GM19468 (cell line): ENCODE measurements around the gene TRRAP.
A peak's percentile ranks its signal among the peaks of the same experiment; 100 is the strongest.
"Not testable (repeated sequence)": the region's sequence is repeated elsewhere in the genome, so short reads cannot be mapped to it uniquely, and the experiment has no call there.

Experiments used
- ATAC-seq: cut with Tn5 transposase; IDR thresholded peaks from one replicate; pipeline ENCODE4 v1.9.1; 2021; ENCODE audit warnings: mild to moderate bottlenecking, moderate library complexity, moderate number of reproducible peaks; ENCODE audit not compliant: unreplicated experiment; ENCODE audit errors: extremely low read depth

TRRAP gene

GRCh38 chr7:98864731-98865453 is 13.4 kb upstream of the TRRAP start:
- ATAC-seq: no peak

GRCh38 chr7:98866351-98866750 is 12.0 kb upstream of the TRRAP start:
- ATAC-seq: no peak

GRCh38 chr7:98866765-98867164 is 11.6 kb upstream of the TRRAP start:
- no peak for ATAC-seq

- no peak for ATAC-seq
These were observed 9.9 kb upstream of the TRRAP start for GRCh38 chr7:98868450-98868849.

DNA sequence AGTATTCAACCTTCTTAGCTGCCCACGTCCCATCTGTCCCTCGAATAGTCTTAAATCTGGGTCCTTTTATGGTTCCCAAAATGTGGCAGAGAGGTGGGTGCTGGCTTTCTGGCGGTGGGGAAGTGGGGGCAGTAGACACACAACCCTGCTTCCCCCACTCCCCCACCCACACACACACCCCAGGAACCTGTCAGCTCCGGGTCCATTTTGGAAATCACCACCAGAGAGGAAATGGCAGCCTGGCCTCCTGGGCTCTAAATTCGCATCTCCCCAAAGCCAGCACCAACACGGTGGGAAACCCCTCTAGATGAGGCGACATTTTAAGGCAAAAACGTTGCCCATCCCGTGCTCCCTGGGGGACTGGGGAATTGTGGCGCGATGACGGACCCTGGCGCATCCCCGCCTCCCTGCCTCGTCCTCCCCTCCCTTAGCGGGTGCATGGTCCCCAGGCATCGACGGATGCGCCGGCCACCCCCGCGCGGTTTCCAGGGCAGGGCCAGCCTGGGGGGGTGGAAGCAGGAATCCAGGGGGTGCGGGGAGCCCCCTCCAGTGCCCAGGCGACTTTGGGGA is 9.2 kb upstream of the TRRAP start:
- no peak for ATAC-seq

DNA sequence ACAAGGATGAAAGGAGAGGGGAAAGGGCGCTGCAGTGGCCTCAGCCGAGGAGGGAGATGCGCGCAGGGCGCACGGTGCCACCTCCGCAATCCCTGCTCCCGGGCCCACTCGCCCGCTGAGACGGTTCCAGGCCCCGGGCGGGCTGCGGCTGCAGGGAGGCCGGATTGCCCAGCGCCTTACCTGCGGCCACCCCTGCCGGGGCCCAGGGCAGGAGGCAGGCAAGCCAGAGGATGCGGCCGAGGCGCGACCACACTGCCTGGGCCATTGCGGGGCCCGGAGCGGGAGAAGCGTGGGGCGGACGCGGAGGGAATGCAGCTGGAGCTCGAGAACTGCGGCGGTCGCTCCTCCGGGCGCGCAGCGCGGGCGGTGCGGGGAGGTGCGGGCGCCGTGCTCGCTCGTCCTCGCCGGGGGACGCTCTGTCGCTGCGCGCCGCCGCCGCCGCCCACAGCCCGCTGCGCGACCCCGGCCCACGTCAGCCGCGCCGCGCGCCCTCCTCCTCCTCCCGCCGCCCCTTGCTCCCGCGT is 8.7 kb upstream of the TRRAP start, which contains the start of gene TMEM130:
Gene TMEM130 (minus strand): TSS at position 418 of the 524 bp plus-strand sequence. CDS start 153 bp downstream, at position 265.
- ATAC-seq: no peak

DNA sequence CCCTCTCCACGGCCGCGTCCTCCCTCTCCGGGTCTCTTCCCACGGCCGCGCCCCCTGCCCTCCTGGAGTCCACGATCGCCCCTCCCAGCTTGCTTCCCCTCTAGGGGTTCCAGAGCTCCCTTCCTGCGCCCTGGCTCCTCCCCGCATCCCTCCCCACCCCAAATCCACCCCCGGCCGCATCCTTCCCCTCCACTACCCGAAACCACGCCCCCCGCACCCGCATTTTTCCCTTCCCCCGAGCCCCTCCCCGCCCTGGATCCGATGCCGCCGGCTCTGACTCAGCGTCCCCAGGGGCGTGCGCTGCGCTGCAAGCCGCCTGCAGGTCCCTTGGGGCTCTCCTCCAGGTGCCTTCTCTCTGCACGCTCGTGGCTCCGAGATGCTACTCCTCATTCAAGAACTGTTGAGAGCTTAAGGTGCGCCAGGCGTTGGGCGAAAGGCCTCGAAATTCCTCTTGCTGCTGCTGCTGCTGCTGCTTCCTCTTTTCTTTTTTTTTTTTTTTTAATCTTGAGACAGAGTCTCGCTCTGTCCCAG is 8.1 kb upstream of the TRRAP start:
- ATAC-seq: no peak

DNA sequence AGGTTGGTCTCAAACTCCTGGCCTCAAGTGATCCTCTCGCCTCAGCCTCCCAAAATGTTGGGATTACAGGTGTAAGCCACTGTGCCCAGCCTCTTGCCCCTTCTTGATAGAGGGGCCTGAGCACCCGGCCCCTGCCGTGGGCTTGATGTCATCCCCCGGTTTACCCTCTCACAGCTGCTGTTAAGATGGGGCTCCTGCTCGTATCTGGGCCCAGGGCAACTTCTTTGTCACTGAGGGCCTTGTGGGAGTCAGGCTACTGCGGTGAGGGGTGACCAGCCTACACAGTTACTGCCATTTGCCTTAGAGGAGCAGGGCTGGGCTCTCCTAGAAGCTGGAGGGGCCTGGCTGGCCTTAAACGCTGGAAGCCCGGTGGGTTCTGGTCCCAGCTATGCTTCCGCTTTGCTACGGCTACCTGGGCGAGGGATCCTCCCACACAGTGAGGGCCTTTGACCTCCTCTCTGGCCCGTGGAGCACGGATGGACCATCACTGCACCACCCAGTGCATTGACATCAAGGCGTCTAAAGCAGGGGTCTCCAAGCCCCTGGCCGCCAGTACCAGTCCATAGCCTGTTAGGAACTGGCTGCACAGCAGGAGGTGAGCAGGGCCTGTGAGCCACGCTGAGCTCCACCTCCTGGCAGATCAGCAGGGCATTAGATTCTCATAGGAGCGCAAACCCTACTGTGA is 7.4 kb upstream of the TRRAP start:
- ATAC-seq: no peak

- ATAC-seq: no peak
These were observed 5.9 kb upstream of the TRRAP start for GRCh38 chr7:98872328-98872924.

DNA sequence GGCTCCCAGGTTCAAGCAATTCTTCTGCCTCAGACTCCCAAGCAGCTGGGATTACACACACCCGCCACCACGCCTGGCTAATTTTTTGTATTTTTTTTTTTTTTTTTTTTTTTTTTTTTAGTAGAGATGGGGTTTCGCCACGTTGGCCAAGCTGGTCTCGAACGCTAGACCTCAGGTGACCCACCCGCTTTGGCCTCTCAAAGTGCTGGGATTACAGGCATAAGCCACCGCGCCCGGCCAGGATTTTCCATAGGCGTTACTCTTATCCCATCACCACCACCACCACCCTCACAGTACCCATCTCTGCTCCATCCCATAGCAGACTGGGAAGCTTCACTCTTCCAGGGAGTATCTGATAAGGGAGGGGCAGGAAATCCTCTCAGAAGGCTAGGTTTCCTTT is 4.7 kb upstream of the TRRAP start:
- not testable (repeated sequence) for ATAC-seq

GRCh38 chr7:98874942-98875341 is 3.4 kb upstream of the TRRAP start:
- no peak for ATAC-seq

GRCh38 chr7:98875501-98875900 is 2.8 kb upstream of the TRRAP start:
- no peak for ATAC-seq

- no peak for ATAC-seq
These were observed 1.2 kb upstream of the TRRAP start for GRCh38 chr7:98877146-98877545.

DNA sequence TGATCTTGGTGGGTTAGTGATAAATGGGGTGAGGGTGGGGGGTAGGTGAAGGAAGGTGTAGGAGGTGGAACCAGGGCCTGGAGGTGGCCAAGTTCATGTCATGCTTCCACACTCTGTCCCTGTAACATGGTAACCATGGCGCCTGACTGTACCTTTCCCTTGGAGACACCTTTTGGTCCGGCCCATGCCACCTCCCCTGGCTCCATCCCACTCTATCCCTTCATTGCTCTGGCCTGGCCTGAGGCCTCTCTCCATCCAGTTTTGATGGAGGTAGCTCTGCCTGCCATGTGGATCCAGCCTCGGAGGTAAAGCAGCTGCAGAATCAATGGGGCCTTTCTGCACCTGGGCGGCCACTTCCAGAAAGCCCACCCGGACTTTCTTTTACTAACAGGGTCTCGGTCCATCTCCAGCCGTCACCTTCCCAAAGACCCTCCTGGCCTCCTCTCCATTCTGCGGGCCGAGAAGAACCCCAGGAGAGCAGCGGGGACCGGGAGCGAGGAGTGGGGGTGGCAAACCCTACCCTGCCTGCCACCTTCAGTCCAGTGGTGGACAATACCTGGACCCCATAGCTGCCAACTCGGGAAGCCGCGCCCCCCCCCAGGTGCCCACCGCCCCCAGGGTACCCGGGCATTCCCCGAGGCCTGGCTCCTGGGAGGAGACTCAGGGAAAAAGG is 504 bp upstream of the TRRAP start:
- no peak for ATAC-seq

DNA sequence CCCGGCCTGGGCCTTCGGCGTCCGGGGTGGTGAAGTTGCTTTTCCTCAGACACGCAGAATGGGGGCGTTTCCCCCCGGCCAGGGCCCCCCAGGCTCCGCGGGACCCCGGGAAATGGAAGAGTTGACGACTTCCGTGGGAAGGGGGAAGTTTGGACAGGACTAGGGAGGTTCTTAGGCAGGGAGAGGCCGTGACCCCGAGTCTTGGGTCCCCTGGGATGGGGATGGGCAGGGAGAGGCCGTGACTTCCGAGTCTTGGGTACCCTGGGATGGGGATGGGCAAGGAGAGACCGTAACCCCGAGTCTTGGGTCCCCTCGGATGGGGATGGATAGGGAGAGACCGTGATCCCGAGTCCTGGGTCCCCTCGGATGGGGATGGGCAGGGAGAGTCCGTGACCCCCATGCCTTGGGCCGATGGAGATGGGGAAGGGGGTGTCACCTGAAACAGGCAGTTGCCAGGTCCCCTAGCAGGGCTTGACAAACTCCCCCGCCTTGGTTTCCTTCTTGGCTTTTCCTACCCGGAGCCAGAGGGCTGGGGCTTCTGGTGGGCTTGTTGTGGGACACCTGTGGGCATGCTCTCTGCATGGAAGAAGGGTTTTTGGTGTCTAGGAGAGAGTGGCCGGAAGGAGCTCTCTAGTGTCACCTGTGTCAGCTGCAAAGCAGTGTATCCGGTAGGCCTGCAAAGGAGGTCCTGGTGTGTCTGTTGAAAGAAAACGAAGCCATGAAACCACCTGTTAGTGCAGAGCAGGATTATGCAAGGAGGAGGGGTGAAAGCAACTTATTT is 1.1 kb downstream of the TRRAP start:
- ATAC-seq: peak; percentile 88

DNA sequence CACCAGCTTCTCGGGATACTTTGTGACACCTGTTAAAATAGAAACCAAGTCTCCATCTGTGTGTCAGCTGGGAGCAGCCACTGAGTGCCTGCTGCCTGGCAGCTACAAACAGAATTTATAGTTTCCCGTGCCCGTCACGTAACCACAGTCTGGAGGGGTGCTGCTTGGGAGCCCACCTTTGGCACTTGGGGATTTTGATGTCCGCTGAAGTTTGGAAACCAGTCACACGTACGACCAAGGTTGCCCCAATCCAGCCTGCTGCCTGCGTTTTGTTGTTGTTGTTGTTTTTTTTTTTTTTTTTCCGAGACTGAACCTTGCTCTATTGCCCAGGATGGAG is 1.6 kb downstream of the TRRAP start:
- ATAC-seq: no peak

DNA sequence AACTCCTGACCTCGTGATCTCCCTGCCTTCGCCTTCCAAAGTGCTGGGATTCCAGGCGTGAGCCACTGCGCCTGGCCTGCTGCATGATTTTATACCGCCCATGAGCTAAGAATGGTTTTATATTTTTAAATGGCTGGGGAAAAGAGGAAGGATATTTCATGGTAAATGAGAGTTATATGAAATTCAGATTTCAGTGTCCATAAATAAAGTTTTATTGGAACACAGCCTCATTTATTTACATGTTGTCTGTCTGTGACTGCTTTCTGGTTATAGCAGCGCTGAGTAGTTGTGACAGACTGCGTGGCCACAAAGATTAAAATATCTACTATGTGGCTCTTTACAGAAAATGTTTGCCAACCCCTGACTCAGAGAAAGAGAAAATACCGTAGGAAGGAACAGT is 2.2 kb downstream of the TRRAP start:
- no peak for ATAC-seq

GRCh38 chr7:98881561-98882315 is 3.4 kb downstream of the TRRAP start:
- no peak for ATAC-seq

- no peak for ATAC-seq
These were observed 6.1 kb downstream of the TRRAP start for GRCh38 chr7:98884416-98884815.
